Liver (tissue), 9 donors: ENCODE data around the gene PTPRN. TPM values are rescaled to one million over a fixed set of nuclear protein-coding genes. Genes with fewer than 3 reads are reported as not detected.

Experiments
- DNase-seq: peaks from one replicate; pipeline ENCODE4 v3.0.0-alpha.2; 2017; ENCODE audit warnings: low spot score
- H3K27ac ChIP-seq, 2 donors: one replicate each; pipeline ENCODE4 v1.7.0; 2013; ENCODE audit warnings: inconsistent platforms in 2 of 2, low read length in 2 of 2, control low read depth in 1 of 2, low read depth in 1 of 2, mild to moderate bottlenecking in 1 of 2
- H3K27me3 ChIP-seq, 4 donors: one replicate each; pipeline versions ENCODE4 v1.6.1 to v1.7.0; 2013; ENCODE audit warnings: low read length in 3 of 4, inconsistent platforms in 1 of 4, mild to moderate bottlenecking in 1 of 4, moderate library complexity in 1 of 4; ENCODE audit not compliant: control insufficient read depth in 4 of 4, insufficient read depth in 4 of 4
- H3K36me3 ChIP-seq, 4 donors: one replicate each; pipeline versions ENCODE4 v1.6.1 to v1.7.0; 2013; ENCODE audit warnings: low read length in 3 of 4, mild to moderate bottlenecking in 3 of 4, low read depth in 1 of 4, moderate library complexity in 1 of 4; ENCODE audit not compliant: control insufficient read depth in 4 of 4, insufficient read depth in 3 of 4
- H3K4me1 ChIP-seq, 4 donors: one replicate each; pipeline versions ENCODE4 v1.6.1 to v1.7.0; 2013; ENCODE audit warnings: low read length in 3 of 4, mild to moderate bottlenecking in 3 of 4, moderate library complexity in 1 of 4; ENCODE audit not compliant: control insufficient read depth in 4 of 4, insufficient read depth in 4 of 4
- H3K4me3 ChIP-seq, 3 donors: one replicate each; pipeline versions ENCODE4 v1.6.1 to v1.7.0; 2013; ENCODE audit warnings: low read length in 3 of 3, control low read depth in 1 of 3, low read depth in 1 of 3, mild to moderate bottlenecking in 1 of 3
- H3K9ac ChIP-seq, 2 donors: one replicate each; pipeline ENCODE4 v1.7.0; 2013; ENCODE audit warnings: low read length in 2 of 2, mild to moderate bottlenecking in 2 of 2, moderate library complexity in 2 of 2, control low read depth in 1 of 2, low read depth in 1 of 2
- H3K9me3 ChIP-seq, 4 donors: one replicate each; pipeline versions ENCODE4 v1.6.1 to v1.7.0; 2013; ENCODE audit warnings: low read length in 3 of 4; ENCODE audit not compliant: control insufficient read depth in 4 of 4
- EGR1 ChIP-seq, 2 donors: IDR thresholded peaks; 2 replicates each; pipeline ENCODE4 v1.6.1; 2016 to 2018; ENCODE audit warnings: antibody characterized with exemption in 2 of 2, low read depth in 2 of 2
- FOXA1 ChIP-seq: IDR thresholded peaks from 2 replicates; pipeline ENCODE4 v1.6.1; 2016; ENCODE audit warnings: antibody characterized with exemption
- FOXA2 ChIP-seq: IDR thresholded peaks from 2 replicates; pipeline ENCODE4 v1.6.1; 2016; ENCODE audit warnings: antibody characterized with exemption
- GABPA ChIP-seq, 2 donors: IDR thresholded peaks in 1 of 2; conservative IDR thresholded peaks in 1 of 2; 2 replicates each; pipeline ENCODE4 v1.6.1; 2016; ENCODE audit warnings: antibody characterized with exemption in 2 of 2, mild to moderate bottlenecking in 1 of 2, moderate library complexity in 1 of 2
- HNF4A ChIP-seq, 2 donors: conservative IDR thresholded peaks; 2 replicates each; pipeline ENCODE4 v1.6.1; 2016; ENCODE audit warnings: antibody characterized with exemption in 2 of 2, mild to moderate bottlenecking in 2 of 2
- HNF4G ChIP-seq: IDR thresholded peaks from 2 replicates; pipeline ENCODE4 v1.6.1; 2016; ENCODE audit warnings: antibody characterized with exemption
- JUND ChIP-seq, 2 donors: IDR thresholded peaks; 2 replicates each; pipeline ENCODE4 v1.6.1; 2016; ENCODE audit warnings: antibody characterized with exemption in 2 of 2
- NR2F2 ChIP-seq: IDR thresholded peaks from 2 replicates; pipeline ENCODE4 v1.6.1; 2016; ENCODE audit warnings: antibody characterized with exemption
- RAD21 ChIP-seq, 2 donors: IDR thresholded peaks; 2 replicates each; pipeline ENCODE4 v1.6.1; 2016; ENCODE audit warnings: antibody characterized with exemption in 2 of 2, mild to moderate bottlenecking in 2 of 2
- RXRA ChIP-seq, 2 donors: IDR thresholded peaks; 2 replicates each; pipeline ENCODE4 v1.6.1; 2017 to 2018; ENCODE audit warnings: antibody characterized with exemption in 2 of 2, mild to moderate bottlenecking in 1 of 2
- SP1 ChIP-seq: IDR thresholded peaks from 2 replicates; pipeline ENCODE4 v1.6.1; 2018; ENCODE audit warnings: antibody characterized with exemption, mild to moderate bottlenecking
- TAF1 ChIP-seq: conservative IDR thresholded peaks from 2 replicates; pipeline ENCODE4 v1.6.1; 2016; ENCODE audit warnings: antibody characterized with exemption, mild to moderate bottlenecking
- YY1 ChIP-seq: IDR thresholded peaks from 2 replicates; pipeline ENCODE4 v1.6.1; 2016; ENCODE audit warnings: antibody characterized with exemption, mild to moderate bottlenecking
- WGBS: extraction: QIAGEN DNeasy Blood & Tissue Kit; methylation state at CpG from one replicate; pipeline ENCODE4 v1.1.7; 2013; 5-methylcytosine and 5-hydroxymethylcytosine counted together
- polyA plus RNA-seq, 2 donors: library from polyadenylated mRNA; stranded (reverse) in 1 of 2; unstranded in 1 of 2; fragments of 200-250 nt in 1 of 2; fragments of >200 nt in 1 of 2; fragmentation: Nextera tagmentation in 1 of 2; extraction: Ambion mirVana in 1 of 2; gene quantifications; one replicate each; pipeline versions ENCODE4 v1.2.1 to v1.2.3, GENCODE V29; 2013 to 2015
- total RNA-seq, 2 donors: library from RNA; depleted of rRNA; stranded (reverse); fragments of >200 nt; gene quantifications; one replicate each; pipeline ENCODE4 v1.2.3, GENCODE V29; 2014
- TF ChIP-seq, protein P1 (sequence below): IDR thresholded peaks from 2 replicates; pipeline ENCODE4 v1.6.1; 2016; ENCODE audit warnings: antibody characterized with exemption
- TF ChIP-seq, protein P2 (sequence below): IDR thresholded peaks from 2 replicates; pipeline ENCODE4 v1.6.1; 2016; ENCODE audit warnings: antibody characterized with exemption
- TF ChIP-seq, protein P3 (sequence below): IDR thresholded peaks from 2 replicates; pipeline ENCODE4 v1.6.1; 2016; ENCODE audit warnings: antibody characterized with exemption, mild to moderate bottlenecking
- TF ChIP-seq, protein P4 (sequence below): fragments of 150-350 bp; IDR thresholded peaks from 2 replicates; pipeline ENCODE4 v1.5.1; 2017; ENCODE audit warnings: improper control_type of control experiment, low read depth, low read length; ENCODE audit not compliant: missing input control
- TF ChIP-seq, protein P5 (sequence below): IDR thresholded peaks from 2 replicates; pipeline ENCODE4 v1.6.1; 2016; ENCODE audit warnings: antibody characterized with exemption
- donor health status: healthy.
- donor health status: healthy.
- donor health status: healthy.
- donor health status: healthy.
- donor health status: healthy.

Gene PTPRN
- total and polyA plus RNA-seq, 4 donors = 2.2 TPM; not detected in 3

DNA sequence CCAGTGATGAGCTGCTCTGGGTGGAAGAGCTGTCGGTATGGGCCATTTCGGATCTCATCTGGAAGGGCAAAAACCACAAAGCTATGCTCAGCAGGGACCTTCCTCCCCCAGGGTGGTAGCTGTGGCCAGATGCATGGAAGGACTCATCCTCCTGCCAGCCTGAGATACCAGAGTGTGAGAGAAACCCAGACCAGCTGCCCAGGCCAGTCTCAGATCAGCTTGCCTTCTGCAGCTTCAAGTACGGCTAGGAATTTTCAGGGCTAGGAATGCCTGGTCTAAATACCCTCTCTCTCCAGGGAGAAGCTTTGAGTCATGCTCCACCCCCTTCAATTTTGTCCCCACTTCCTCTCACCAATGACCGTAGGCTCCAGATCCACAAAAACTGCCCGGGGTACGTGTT, 57.5 kb downstream of the PTPRN start:
- Histone ChIP-seq H3K4me3 (no peak overlapping the region), H3K27me3 (no peaks in the 10 kb centered on the region), H3K9me3 (no peaks in the 10 kb centered on the region), H3K36me3 (peaks cover 0 to 3% (median 0%) of the 10 kb centered on the region in 4 donors), H3K9ac (no peak overlapping the region), H3K27ac (peak overlapping the region in 1 of 2 donors; percentile 36), H3K4me1 (peaks cover 19 to 62% (median 49%) of the 10 kb centered on the region in 4 donors)
- 87% methylated on average over 6 of the region's 6 CpGs for WGBS
- TF ChIP-seq SP1 = no peak
- no peak for DNase-seq

DNA sequence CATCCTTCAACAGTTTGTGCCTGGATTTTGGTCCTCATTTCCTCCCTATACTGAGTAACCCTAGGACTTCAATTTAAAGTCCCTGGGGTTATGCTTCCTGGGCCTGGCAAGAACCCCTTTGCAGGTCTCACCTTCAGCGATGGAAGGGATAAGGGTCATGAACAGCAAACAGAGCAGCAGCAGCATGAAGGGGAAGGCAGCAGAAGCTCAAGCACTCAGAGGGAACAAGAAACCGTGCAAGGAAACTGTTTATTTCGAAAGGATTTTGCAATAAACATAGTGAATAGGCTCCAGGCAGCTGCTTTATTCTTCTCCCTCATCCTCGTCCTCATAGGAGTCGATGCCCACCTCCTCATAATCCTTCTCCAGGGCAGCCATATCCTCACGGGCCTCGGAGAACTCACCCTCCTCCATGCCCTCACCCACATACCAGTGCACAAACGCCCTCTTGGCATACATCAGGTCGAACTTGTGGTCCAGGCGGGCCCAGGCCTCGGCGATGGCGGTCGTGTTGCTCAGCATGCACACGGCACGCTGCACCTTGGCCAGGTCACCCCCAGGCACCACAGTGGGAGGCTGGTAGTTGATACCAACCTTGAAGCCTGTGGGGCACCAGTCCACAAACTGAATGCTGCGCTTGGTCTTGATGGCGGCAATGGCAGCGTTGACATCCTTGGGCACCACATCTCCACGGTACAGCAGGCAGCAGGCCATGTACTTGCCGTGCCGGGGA, 59.0 kb downstream of the PTPRN start:
- WGBS = 78% methylated on average over 22 of the region's 22 CpGs
- H3K36me3 ChIP-seq = peaks cover 0 to 3% (median 0%) of the 10 kb centered on the region in 4 donors
- no peaks in the 10 kb centered on the region for H3K9me3 ChIP-seq
- H3K4me1 ChIP-seq = peaks cover 21 to 72% (median 58%) of the 10 kb centered on the region in 4 donors
- TF ChIP-seq GABPA (IDR thresholded peaks at IDR 0.05 in 1 of 2, conservative IDR thresholded peaks at IDR 0.05 in 1 of 2) (no peak), JUND (IDR thresholded peaks at IDR 0.05) (peak in 1 of 2 donors; percentile 3)
- H3K27me3 ChIP-seq = no peaks in the 10 kb centered on the region
- peak overlapping the region; percentile 73 to 96 for H3K27ac ChIP-seq
- H3K9ac ChIP-seq = peak overlapping the region in 1 of 2 donors; percentile 51
- no peak for DNase-seq
- H3K4me3 ChIP-seq = no peak overlapping the region

DNA sequence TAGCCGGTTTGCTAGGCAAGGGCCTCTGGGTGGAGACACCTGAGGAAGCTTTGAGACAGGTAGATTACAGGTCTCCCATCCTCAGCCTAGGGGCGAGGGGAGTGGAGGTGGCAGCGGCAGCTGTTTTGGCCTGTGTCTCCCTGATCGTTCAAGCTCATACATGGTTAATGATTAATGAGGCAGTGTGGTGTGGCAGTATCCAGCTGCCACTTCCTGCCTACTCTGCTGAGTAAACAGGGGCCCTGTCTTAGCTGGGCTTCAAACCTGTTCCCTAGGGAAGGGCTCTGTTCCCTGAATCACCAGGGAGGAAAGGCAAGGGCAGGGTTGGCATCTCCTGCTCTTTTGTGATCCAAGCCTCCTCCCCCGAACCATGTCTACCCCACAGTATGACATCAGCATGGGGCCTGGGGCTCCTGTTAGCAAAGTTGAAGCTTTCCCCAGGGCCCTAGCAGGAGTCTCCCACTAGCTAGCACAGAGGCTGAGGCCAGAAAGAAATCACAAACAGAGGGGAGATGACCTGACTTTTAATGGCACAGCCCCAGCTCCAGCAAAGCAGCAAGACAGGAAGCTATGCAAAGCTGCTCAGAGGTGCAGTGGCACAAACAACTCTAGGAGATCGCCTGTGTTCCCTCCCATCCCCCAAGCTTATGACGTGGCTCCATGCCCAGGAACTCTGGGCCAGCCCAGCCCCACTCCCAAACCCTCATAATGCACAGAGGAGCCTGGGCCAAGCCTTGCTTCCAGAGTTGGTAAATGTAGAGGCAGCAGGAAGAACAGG, 59.8 kb downstream of the PTPRN start:
- Histone ChIP-seq H3K9ac (peak overlapping the region; percentile 13 to 51), H3K27ac (peak overlapping the region; percentile 73 to 96), H3K9me3 (no peaks in the 10 kb centered on the region), H3K4me1 (peaks cover 20 to 77% (median 61%) of the 10 kb centered on the region in 4 donors), H3K36me3 (peaks cover 0 to 3% (median 0%) of the 10 kb centered on the region in 4 donors), H3K4me3 (no peak overlapping the region), H3K27me3 (no peaks in the 10 kb centered on the region)
- peak; percentile 74 for DNase-seq
- 4% methylated on average over 7 of the region's 7 CpGs for WGBS
- TF ChIP-seq SP1 = peak; percentile 93
- peak; percentile 97 for TF ChIP-seq FOXA1
- TF ChIP-seq HNF4A (conservative IDR thresholded peaks at IDR 0.05) = peak in 1 of 2 donors; percentile 43
- peak; percentile 3 to 21 for TF ChIP-seq RXRA (IDR thresholded peaks at IDR 0.05)
- peak; percentile 44 for TF ChIP-seq YY1
- no peak for TF ChIP-seq HNF4G
- TF ChIP-seq TAF1 = peak; percentile 79
- TF ChIP-seq FOXA2 = peak; percentile 99
- TF ChIP-seq, protein P1, sequence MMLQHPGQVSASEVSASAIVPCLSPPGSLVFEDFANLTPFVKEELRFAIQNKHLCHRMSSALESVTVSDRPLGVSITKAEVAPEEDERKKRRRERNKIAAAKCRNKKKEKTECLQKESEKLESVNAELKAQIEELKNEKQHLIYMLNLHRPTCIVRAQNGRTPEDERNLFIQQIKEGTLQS = no peak
- TF ChIP-seq, protein P2, sequence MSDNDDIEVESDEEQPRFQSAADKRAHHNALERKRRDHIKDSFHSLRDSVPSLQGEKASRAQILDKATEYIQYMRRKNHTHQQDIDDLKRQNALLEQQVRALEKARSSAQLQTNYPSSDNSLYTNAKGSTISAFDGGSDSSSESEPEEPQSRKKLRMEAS = peak; percentile 32
- TF ChIP-seq, protein P3, sequence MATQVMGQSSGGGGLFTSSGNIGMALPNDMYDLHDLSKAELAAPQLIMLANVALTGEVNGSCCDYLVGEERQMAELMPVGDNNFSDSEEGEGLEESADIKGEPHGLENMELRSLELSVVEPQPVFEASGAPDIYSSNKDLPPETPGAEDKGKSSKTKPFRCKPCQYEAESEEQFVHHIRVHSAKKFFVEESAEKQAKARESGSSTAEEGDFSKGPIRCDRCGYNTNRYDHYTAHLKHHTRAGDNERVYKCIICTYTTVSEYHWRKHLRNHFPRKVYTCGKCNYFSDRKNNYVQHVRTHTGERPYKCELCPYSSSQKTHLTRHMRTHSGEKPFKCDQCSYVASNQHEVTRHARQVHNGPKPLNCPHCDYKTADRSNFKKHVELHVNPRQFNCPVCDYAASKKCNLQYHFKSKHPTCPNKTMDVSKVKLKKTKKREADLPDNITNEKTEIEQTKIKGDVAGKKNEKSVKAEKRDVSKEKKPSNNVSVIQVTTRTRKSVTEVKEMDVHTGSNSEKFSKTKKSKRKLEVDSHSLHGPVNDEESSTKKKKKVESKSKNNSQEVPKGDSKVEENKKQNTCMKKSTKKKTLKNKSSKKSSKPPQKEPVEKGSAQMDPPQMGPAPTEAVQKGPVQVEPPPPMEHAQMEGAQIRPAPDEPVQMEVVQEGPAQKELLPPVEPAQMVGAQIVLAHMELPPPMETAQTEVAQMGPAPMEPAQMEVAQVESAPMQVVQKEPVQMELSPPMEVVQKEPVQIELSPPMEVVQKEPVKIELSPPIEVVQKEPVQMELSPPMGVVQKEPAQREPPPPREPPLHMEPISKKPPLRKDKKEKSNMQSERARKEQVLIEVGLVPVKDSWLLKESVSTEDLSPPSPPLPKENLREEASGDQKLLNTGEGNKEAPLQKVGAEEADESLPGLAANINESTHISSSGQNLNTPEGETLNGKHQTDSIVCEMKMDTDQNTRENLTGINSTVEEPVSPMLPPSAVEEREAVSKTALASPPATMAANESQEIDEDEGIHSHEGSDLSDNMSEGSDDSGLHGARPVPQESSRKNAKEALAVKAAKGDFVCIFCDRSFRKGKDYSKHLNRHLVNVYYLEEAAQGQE = peak; percentile 73
- TF ChIP-seq EGR1 (IDR thresholded peaks at IDR 0.05; ENCODE audit: low read depth in 2 of 2) = no peak
- peak; percentile 17 to 47 for TF ChIP-seq RAD21 (IDR thresholded peaks at IDR 0.05)
- TF ChIP-seq, protein P4, sequence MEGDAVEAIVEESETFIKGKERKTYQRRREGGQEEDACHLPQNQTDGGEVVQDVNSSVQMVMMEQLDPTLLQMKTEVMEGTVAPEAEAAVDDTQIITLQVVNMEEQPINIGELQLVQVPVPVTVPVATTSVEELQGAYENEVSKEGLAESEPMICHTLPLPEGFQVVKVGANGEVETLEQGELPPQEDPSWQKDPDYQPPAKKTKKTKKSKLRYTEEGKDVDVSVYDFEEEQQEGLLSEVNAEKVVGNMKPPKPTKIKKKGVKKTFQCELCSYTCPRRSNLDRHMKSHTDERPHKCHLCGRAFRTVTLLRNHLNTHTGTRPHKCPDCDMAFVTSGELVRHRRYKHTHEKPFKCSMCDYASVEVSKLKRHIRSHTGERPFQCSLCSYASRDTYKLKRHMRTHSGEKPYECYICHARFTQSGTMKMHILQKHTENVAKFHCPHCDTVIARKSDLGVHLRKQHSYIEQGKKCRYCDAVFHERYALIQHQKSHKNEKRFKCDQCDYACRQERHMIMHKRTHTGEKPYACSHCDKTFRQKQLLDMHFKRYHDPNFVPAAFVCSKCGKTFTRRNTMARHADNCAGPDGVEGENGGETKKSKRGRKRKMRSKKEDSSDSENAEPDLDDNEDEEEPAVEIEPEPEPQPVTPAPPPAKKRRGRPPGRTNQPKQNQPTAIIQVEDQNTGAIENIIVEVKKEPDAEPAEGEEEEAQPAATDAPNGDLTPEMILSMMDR = no peak
- TF ChIP-seq, protein P5, sequence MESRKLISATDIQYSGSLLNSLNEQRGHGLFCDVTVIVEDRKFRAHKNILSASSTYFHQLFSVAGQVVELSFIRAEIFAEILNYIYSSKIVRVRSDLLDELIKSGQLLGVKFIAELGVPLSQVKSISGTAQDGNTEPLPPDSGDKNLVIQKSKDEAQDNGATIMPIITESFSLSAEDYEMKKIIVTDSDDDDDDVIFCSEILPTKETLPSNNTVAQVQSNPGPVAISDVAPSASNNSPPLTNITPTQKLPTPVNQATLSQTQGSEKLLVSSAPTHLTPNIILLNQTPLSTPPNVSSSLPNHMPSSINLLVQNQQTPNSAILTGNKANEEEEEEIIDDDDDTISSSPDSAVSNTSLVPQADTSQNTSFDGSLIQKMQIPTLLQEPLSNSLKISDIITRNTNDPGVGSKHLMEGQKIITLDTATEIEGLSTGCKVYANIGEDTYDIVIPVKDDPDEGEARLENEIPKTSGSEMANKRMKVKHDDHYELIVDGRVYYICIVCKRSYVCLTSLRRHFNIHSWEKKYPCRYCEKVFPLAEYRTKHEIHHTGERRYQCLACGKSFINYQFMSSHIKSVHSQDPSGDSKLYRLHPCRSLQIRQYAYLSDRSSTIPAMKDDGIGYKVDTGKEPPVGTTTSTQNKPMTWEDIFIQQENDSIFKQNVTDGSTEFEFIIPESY = no peak
- peak; percentile 38 to 74 for TF ChIP-seq GABPA (IDR thresholded peaks at IDR 0.05 in 1 of 2, conservative IDR thresholded peaks at IDR 0.05 in 1 of 2)
- TF ChIP-seq JUND (IDR thresholded peaks at IDR 0.05) = peak in 1 of 2 donors; percentile 37
- TF ChIP-seq NR2F2 = no peak
